ENCODE measurements around the gene TMEM144.

DNA sequence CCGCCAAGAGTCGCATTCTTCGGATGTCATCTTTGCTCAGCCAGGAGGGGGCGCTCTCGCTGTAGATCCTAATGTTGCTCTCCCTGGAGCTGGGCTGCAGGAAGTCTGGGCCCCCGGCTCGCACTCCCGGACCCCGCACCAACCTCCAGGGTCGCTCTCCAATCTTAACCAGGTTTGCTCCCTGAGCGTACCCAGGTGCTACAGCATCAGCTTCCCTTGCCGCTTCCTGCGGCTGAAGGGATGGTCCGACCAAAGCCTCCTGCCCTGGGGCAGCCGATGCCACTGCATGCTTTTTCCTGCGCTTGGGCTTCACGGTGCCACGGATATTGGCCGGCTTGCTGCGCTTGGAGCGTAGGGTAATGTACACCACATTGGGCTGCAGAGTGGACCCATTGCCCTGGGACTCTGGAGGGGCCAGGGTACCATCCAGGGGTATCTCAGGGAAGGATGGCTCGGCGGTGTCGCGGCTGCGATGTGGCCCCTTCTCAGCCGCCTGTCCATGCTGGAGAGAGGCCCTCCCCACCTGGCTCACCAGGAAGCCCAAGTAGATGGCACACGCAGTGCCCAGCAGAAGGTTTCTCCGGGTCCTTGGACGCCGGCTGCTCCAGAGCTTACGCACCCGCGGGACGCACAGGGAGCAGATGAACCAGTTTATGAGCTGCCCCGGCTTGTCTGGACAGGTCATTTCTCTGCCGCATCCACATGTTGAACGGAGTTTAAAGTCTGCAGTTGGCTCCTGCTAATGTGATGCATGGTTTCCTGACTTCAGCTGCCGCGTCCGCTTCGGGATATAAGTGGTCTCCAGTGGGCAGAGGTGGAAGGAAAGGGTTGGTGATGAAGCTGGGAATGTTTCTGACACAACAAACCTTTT lies 39.4 kb upstream of the TMEM144 start:
- TF ChIP-seq, protein P1, sequence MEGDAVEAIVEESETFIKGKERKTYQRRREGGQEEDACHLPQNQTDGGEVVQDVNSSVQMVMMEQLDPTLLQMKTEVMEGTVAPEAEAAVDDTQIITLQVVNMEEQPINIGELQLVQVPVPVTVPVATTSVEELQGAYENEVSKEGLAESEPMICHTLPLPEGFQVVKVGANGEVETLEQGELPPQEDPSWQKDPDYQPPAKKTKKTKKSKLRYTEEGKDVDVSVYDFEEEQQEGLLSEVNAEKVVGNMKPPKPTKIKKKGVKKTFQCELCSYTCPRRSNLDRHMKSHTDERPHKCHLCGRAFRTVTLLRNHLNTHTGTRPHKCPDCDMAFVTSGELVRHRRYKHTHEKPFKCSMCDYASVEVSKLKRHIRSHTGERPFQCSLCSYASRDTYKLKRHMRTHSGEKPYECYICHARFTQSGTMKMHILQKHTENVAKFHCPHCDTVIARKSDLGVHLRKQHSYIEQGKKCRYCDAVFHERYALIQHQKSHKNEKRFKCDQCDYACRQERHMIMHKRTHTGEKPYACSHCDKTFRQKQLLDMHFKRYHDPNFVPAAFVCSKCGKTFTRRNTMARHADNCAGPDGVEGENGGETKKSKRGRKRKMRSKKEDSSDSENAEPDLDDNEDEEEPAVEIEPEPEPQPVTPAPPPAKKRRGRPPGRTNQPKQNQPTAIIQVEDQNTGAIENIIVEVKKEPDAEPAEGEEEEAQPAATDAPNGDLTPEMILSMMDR (IDR thresholded peaks at IDR 0.05; ENCODE audit: poor library complexity, severe bottlenecking) = no peak
- TF ChIP-seq POLR2AphosphoS5 (IDR thresholded peaks at IDR 0.05) = no peak
- no peak for TF ChIP-seq EZH2 (IDR thresholded peaks at IDR 0.05; ENCODE audit: borderline replicate concordance, insufficient read depth, low read length, poor library complexity, severe bottlenecking)
- no peak for TF ChIP-seq EP300 (conservative IDR thresholded peaks at IDR 0.05; ENCODE audit: poor library complexity, severe bottlenecking)
